ACC112 (cell line): ENCODE data around the gene TOX3.

Source experiments
- H2AFZ ChIP-seq: fragments of 200-600 bp; sonication (generic); one replicate; pipeline ENCODE4 v1.6.0; 2017; ENCODE audit warnings: antibody characterized with exemption, low read length; ENCODE audit not compliant: unreplicated experiment
- H3K27ac ChIP-seq: fragments of 200-600 bp; sonication (generic); 2 replicates; pipeline ENCODE4 v1.5.1; 2014; ENCODE audit warnings: low read depth, mild to moderate bottlenecking, antibody characterized with exemption, low read length, moderate library complexity
- H3K27me3 ChIP-seq: fragments of 200-600 bp; sonication (generic); 2 replicates; pipeline ENCODE4 v1.6.1; 2014; ENCODE audit warnings: mild to moderate bottlenecking, antibody characterized with exemption, low read length, moderate library complexity, mixed read lengths; ENCODE audit not compliant: insufficient read depth
- H3K36me3 ChIP-seq: fragments of 200-600 bp; sonication (generic); 2 replicates; pipeline ENCODE4 v1.6.1; 2016; ENCODE audit warnings: mild to moderate bottlenecking, antibody characterized with exemption, low read length, moderate library complexity, mixed read lengths; ENCODE audit not compliant: insufficient read depth
- H3K4me1 ChIP-seq: fragments of 200-600 bp; sonication (generic); one replicate; pipeline ENCODE4 v1.6.1; 2016; ENCODE audit warnings: low read length, mixed read lengths; ENCODE audit not compliant: insufficient read depth, unreplicated experiment, control insufficient read depth
- H3K4me3 ChIP-seq: fragments of 200-600 bp; sonication (generic); 2 replicates; pipeline ENCODE4 v1.5.1; 2014; ENCODE audit warnings: mild to moderate bottlenecking, low read depth, low read length
- H3K79me2 ChIP-seq: fragments of 200-600 bp; sonication (generic); one replicate; pipeline ENCODE4 v1.6.0; 2016; ENCODE audit warnings: low read length; ENCODE audit not compliant: control insufficient read depth, unreplicated experiment, insufficient read depth

TOX3 gene

GRCh38 chr16:52578007-52578828 is 31.3 kb upstream of the TOX3 start:
- Histone ChIP-seq H3K36me3 (no peaks in the 10 kb centered on the region), H3K79me2 (no peaks in the 10 kb centered on the region), H2AFZ (no peak overlapping the region), H3K27ac (no peak overlapping the region), H3K4me3 (no peak overlapping the region), H3K27me3 (no peaks in the 10 kb centered on the region), H3K4me1 (no peaks in the 10 kb centered on the region)

GRCh38 chr16:52577130-52577706 is 30.3 kb upstream of the TOX3 start:
- Histone ChIP-seq H3K79me2 (no peaks in the 10 kb centered on the region), H2AFZ (no peak overlapping the region), H3K27ac (no peak overlapping the region), H3K4me3 (no peak overlapping the region), H3K36me3 (no peaks in the 10 kb centered on the region), H3K27me3 (no peaks in the 10 kb centered on the region), H3K4me1 (no peaks in the 10 kb centered on the region)

GRCh38 chr16:52573365-52574299 is 26.7 kb upstream of the TOX3 start:
- Histone ChIP-seq H3K27ac (no peak overlapping the region), H3K27me3 (no peaks in the 10 kb centered on the region), H3K36me3 (no peaks in the 10 kb centered on the region), H2AFZ (no peak overlapping the region), H3K4me1 (no peaks in the 10 kb centered on the region), H3K79me2 (no peaks in the 10 kb centered on the region), H3K4me3 (no peak overlapping the region)

GRCh38 chr16:52572656-52573055 is 25.7 kb upstream of the TOX3 start:
- Histone ChIP-seq H3K79me2 (no peaks in the 10 kb centered on the region), H3K4me3 (no peak overlapping the region), H3K36me3 (no peaks in the 10 kb centered on the region), H3K4me1 (no peaks in the 10 kb centered on the region), H3K27me3 (no peaks in the 10 kb centered on the region), H3K27ac (no peak overlapping the region), H2AFZ (no peak overlapping the region)

GRCh38 chr16:52570495-52571091 is 23.6 kb upstream of the TOX3 start:
- H2AFZ ChIP-seq = no peak overlapping the region
- no peaks in the 10 kb centered on the region for H3K79me2 ChIP-seq
- H3K27ac ChIP-seq = no peak overlapping the region
- no peaks in the 10 kb centered on the region for H3K4me1 ChIP-seq
- H3K27me3 ChIP-seq = no peaks in the 10 kb centered on the region
- no peaks in the 10 kb centered on the region for H3K36me3 ChIP-seq
- H3K4me3 ChIP-seq = no peak overlapping the region

- Histone ChIP-seq H3K27me3 (no peaks in the 10 kb centered on the region), H3K79me2 (no peaks in the 10 kb centered on the region), H2AFZ (no peak overlapping the region), H3K36me3 (no peaks in the 10 kb centered on the region), H3K4me3 (no peak overlapping the region), H3K27ac (no peak overlapping the region), H3K4me1 (no peaks in the 10 kb centered on the region)
Measured at GRCh38 chr16:52569701-52570100, 22.8 kb upstream of the TOX3 start.

- H3K27me3 ChIP-seq = no peaks in the 10 kb centered on the region
- no peaks in the 10 kb centered on the region for H3K4me1 ChIP-seq
- no peak overlapping the region for H3K27ac ChIP-seq
- H3K36me3 ChIP-seq = no peaks in the 10 kb centered on the region
- H3K4me3 ChIP-seq = no peak overlapping the region
- H3K79me2 ChIP-seq = no peaks in the 10 kb centered on the region
- no peak overlapping the region for H2AFZ ChIP-seq
Measured at GRCh38 chr16:52568983-52569690, 22.2 kb upstream of the TOX3 start.

GRCh38 chr16:52568495-52568894 is 21.6 kb upstream of the TOX3 start:
- H3K27ac ChIP-seq = no peak overlapping the region
- no peaks in the 10 kb centered on the region for H3K4me1 ChIP-seq
- H3K4me3 ChIP-seq = no peak overlapping the region
- no peaks in the 10 kb centered on the region for H3K36me3 ChIP-seq
- H3K79me2 ChIP-seq = no peaks in the 10 kb centered on the region
- no peak overlapping the region for H2AFZ ChIP-seq
- H3K27me3 ChIP-seq = no peaks in the 10 kb centered on the region

- no peaks in the 10 kb centered on the region for H3K36me3 ChIP-seq
- H2AFZ ChIP-seq = no peak overlapping the region
- no peak overlapping the region for H3K27ac ChIP-seq
- no peak overlapping the region for H3K4me3 ChIP-seq
- H3K27me3 ChIP-seq = no peaks in the 10 kb centered on the region
- H3K79me2 ChIP-seq = no peaks in the 10 kb centered on the region
- no peaks in the 10 kb centered on the region for H3K4me1 ChIP-seq
Measured at GRCh38 chr16:52567193-52567592, 20.2 kb upstream of the TOX3 start.
